ENCODE data around the gene GLRA1. TPM values are rescaled to one million over a fixed set of nuclear protein-coding genes. Genes with fewer than 3 reads are reported as not detected.
A peak's percentile ranks its signal among the peaks of the same experiment; 100 is the strongest.

The GLRA1 gene
- total and polyA plus RNA-seq, 3 experiments from 2014 or later, result not detected

DNA sequence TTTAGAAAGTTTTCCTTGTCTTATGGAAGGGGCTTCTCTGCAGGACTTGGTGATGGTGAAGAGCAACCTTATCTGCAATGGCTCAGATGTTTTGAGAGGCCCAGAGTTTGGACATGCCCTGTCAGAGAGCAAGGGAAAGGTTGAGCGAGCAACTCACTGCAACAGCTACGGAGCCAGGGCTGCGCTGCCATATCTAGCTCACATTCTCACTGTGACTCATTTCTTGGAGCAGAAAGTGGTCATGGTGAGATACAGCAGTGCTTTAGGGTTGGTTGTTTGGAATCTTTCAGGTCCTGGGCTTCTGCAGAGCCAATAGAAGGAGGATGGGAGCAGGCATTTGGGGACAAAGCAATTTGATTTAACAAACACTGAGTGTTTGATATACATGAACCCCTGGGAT, 12.3 kb downstream of the GLRA1 start:
- Mint-ChIP-seq H3K36me3 (no peaks in the 10 kb centered on the region), H3K27me3 (peaks cover 3 to 12% of the 10 kb centered on the region in 2 donors), H3K4me1 (peaks cover 0 to 6% (median 6%) of the 10 kb centered on the region in 3 donors), H3K9me3 (no peaks in the 10 kb centered on the region), H3K27ac (no peak overlapping the region), H3K4me3 (no peak overlapping the region)
- Histone ChIP-seq H3K27ac (ENCODE audit: low read depth, low read length) (no peak overlapping the region), H3K9me3 (ENCODE audit: low read length) (no peaks in the 10 kb centered on the region), H3K4me1 (ENCODE audit: insufficient read depth, low read length) (no peaks in the 10 kb centered on the region), H3K36me3 (ENCODE audit: insufficient read depth, low read length) (no peaks in the 10 kb centered on the region), H3K27me3 (ENCODE audit: insufficient read depth, low read length, poor library complexity, severe bottlenecking) (no peaks in the 10 kb centered on the region), H3K4me3 (ENCODE audit: low read length) (no peak overlapping the region)
- ChIA-PET POLR2A (no interaction called here), CTCF (no interaction called here)
- DNase-seq, result no peak

DNA sequence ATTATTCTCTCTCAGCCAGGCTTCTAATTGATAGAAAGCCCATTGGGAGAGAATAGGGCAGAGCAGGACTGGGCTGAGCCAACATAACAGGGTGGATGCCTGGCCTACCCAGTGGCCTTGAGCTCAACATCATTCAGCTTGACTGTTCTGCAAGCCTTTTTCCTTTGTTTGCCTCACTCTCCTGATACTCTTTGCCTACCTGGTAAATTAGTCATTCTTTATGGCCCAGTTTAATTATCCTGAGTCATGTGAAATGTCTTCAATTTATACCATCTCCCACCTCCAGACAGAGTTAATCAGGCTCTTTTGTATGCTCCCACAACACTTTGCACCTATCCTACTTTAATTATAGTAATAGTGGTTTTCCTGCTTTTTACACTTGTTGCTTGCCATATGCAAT, 13.6 kb downstream of the GLRA1 start:
- Histone ChIP-seq H3K27me3 (ENCODE audit: insufficient read depth, low read length, poor library complexity, severe bottlenecking) (no peaks in the 10 kb centered on the region), H3K4me3 (ENCODE audit: low read length) (no peak overlapping the region), H3K27ac (ENCODE audit: low read depth, low read length) (no peak overlapping the region), H3K4me1 (ENCODE audit: insufficient read depth, low read length) (no peaks in the 10 kb centered on the region), H3K36me3 (ENCODE audit: insufficient read depth, low read length) (no peaks in the 10 kb centered on the region), H3K9me3 (ENCODE audit: low read length) (no peaks in the 10 kb centered on the region)
- ChIA-PET CTCF (no interaction called here), POLR2A (no interaction called here)
- Mint-ChIP-seq H3K27ac (no peak overlapping the region), H3K27me3 (peaks cover 3 to 9% of the 10 kb centered on the region in 2 donors), H3K4me3 (no peak overlapping the region), H3K9me3 (no peaks in the 10 kb centered on the region), H3K4me1 (peaks cover 0 to 6% (median 6%) of the 10 kb centered on the region in 3 donors), H3K36me3 (no peaks in the 10 kb centered on the region)
- DNase-seq, result no peak

DNA sequence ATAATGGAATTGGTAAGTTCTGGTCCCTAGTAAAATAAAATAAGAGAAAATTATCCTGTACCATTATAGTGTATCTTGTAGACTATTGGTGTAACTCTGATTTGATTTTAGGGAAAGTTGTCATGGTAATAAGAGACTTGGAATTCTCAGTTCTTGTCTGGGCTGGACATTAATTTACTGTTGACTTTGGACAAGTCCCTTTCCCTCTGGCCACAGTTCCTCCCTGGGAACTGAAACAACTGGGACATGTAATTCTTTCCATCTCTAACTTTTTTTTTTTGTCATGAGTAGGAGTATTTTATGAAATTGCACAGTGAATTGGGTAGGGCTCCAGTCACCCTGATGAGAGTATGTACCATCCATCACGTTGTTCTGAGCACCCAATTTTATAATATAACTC, 15.0 kb downstream of the GLRA1 start:
- H3K4me1 Mint-ChIP-seq, result peaks cover 0 to 6% (median 6%) of the 10 kb centered on the region in 3 donors
- H3K27me3 Mint-ChIP-seq, result peaks cover 3 to 13% of the 10 kb centered on the region in 2 donors
- Histone ChIP-seq H3K27ac (ENCODE audit: low read depth, low read length) (no peak overlapping the region), H3K4me3 (ENCODE audit: low read length) (no peak overlapping the region), H3K27me3 (ENCODE audit: insufficient read depth, low read length, poor library complexity, severe bottlenecking) (no peaks in the 10 kb centered on the region), H3K36me3 (ENCODE audit: insufficient read depth, low read length) (no peaks in the 10 kb centered on the region), H3K9me3 (ENCODE audit: low read length) (no peaks in the 10 kb centered on the region), H3K4me1 (ENCODE audit: insufficient read depth, low read length) (no peaks in the 10 kb centered on the region)
- no peak overlapping the region for H3K4me3 Mint-ChIP-seq
- CTCF ChIA-PET, result no interaction called here
- no peaks in the 10 kb centered on the region for H3K36me3 Mint-ChIP-seq
- no peaks in the 10 kb centered on the region for H3K9me3 Mint-ChIP-seq
- no peak for DNase-seq
- H3K27ac Mint-ChIP-seq, result no peak overlapping the region
- POLR2A ChIA-PET, result no interaction called here

DNA sequence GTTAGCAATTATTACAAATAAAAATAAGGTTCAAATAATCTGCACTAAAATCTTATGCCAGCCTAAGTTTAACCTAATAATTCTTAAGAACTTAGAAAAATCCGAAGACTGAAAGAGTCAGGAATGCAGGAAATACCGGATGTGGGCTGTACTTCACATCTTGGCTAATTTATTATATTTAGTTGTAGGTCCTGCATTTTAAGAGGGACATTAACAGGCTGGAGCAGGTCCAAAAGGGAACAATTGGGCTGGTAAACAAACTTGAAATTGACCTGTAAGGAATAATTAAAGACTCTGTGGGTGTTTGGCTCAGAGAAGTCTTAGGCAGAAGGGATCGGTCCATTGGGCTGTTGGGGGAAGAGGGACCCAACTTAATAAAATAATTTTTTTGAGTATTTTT, 18.4 kb downstream of the GLRA1 start:
- no peak overlapping the region for H3K27ac Mint-ChIP-seq
- H3K27me3 ChIP-seq (ENCODE audit: insufficient read depth, low read length, poor library complexity, severe bottlenecking), result no peaks in the 10 kb centered on the region
- ChIA-PET POLR2A (no interaction called here), CTCF (no interaction called here)
- no peak overlapping the region for H3K4me3 ChIP-seq (ENCODE audit: low read length)
- H3K36me3 Mint-ChIP-seq, result peaks cover 0 to 2% (median 0%) of the 10 kb centered on the region in 3 donors
- no peak overlapping the region for H3K4me3 Mint-ChIP-seq
- H3K9me3 Mint-ChIP-seq, result no peaks in the 10 kb centered on the region
- H3K36me3 ChIP-seq (ENCODE audit: insufficient read depth, low read length), result no peaks in the 10 kb centered on the region
- no peaks in the 10 kb centered on the region for H3K9me3 ChIP-seq (ENCODE audit: low read length)
- no peak for DNase-seq
- H3K4me1 Mint-ChIP-seq, result no peaks in the 10 kb centered on the region
- H3K27me3 Mint-ChIP-seq, result peaks cover 0 to 27% of the 10 kb centered on the region in 2 donors
- H3K4me1 ChIP-seq (ENCODE audit: insufficient read depth, low read length), result no peaks in the 10 kb centered on the region
- H3K27ac ChIP-seq (ENCODE audit: low read depth, low read length), result no peak overlapping the region

DNA sequence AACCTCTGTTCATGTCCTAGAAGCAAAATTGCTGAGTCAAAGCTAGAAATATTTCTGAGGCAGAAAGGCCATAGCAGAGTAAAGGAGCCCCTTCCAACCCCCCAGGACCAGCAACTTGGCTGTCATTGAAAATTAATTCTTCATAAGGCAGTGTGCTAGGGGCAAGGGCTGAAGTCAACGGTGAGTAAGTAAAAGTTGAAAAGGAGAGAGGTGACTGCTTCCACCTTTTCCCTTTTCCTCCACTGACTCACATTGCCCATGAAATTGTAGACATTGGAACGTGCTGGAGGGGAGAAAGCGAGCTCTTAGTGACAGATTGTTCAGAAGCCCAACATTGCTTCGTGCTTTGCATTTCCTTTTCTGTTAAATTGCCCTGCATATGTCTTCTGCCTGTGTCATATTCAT, 19.1 kb downstream of the GLRA1 start:
- Mint-ChIP-seq H3K9me3 (no peaks in the 10 kb centered on the region), H3K4me1 (no peaks in the 10 kb centered on the region), H3K36me3 (peaks cover 0 to 2% (median 2%) of the 10 kb centered on the region in 3 donors), H3K27me3 (peaks cover 2 to 34% of the 10 kb centered on the region in 2 donors), H3K4me3 (no peak overlapping the region), H3K27ac (no peak overlapping the region)
- H3K9me3 ChIP-seq (ENCODE audit: low read length), result no peaks in the 10 kb centered on the region
- ChIA-PET POLR2A (no interaction called here), CTCF (no interaction called here)
- H3K4me1 ChIP-seq (ENCODE audit: insufficient read depth, low read length), result no peaks in the 10 kb centered on the region
- no peak for DNase-seq
- H3K27me3 ChIP-seq (ENCODE audit: insufficient read depth, low read length, poor library complexity, severe bottlenecking), result no peaks in the 10 kb centered on the region
- no peak overlapping the region for H3K27ac ChIP-seq (ENCODE audit: low read depth, low read length)
- no peaks in the 10 kb centered on the region for H3K36me3 ChIP-seq (ENCODE audit: insufficient read depth, low read length)
- H3K4me3 ChIP-seq (ENCODE audit: low read length), result no peak overlapping the region

DNA sequence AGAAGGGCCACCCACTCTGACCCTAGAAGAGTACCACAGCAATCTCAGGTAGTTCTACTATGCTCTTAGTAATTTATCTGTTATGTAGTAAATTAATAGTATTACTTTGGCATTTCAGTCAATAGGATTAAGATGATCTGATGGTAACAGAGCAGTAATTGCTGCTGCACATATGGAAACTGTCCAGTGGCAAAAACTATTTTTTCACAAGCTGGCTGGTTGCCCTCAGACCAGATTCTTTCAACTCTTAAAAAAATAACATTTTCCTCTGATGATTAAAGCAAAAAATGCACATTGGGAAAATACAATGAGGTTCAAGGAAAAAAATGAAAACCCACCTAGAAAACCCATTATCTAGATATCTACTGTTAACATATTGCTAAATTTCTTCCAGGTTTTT, 19.7 kb downstream of the GLRA1 start:
- H3K4me1 Mint-ChIP-seq, result no peaks in the 10 kb centered on the region
- CTCF ChIA-PET, result no interaction called here

DNA sequence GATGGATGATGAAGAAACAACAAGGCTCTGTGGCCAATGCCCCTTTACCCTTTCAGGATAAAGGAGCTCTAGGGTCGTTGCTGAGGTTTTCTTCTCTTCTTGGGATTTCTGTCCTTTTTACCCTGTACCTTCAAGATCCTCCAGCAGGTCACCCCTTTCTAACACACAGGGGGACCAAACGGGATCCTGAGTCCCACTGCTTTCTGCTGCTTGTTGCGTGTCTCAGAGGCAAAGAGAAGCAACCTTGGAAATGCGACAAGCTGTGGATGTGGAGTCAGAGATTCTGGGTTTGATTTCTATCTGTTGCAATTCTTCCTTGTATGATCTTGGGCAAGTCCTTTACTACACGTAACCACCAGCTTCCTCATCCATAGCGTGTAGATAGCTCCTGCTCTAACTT, 20.5 kb downstream of the GLRA1 start:
- H3K27ac ChIP-seq (ENCODE audit: low read depth, low read length), result no peak overlapping the region
- H3K27ac Mint-ChIP-seq, result peak overlapping the region in 1 of 8 donors; percentile 38
- CTCF ChIA-PET, result no interaction called here
- no peak overlapping the region for H3K4me3 Mint-ChIP-seq
- peaks cover 4 to 45% of the 10 kb centered on the region in 2 donors for H3K27me3 Mint-ChIP-seq
- H3K4me1 Mint-ChIP-seq, result no peaks in the 10 kb centered on the region
- H3K4me1 ChIP-seq (ENCODE audit: insufficient read depth, low read length), result no peaks in the 10 kb centered on the region
- no peak for DNase-seq
- H3K9me3 ChIP-seq (ENCODE audit: low read length), result no peaks in the 10 kb centered on the region
- POLR2A ChIA-PET, result no interaction called here
- H3K27me3 ChIP-seq (ENCODE audit: insufficient read depth, low read length, poor library complexity, severe bottlenecking), result no peaks in the 10 kb centered on the region
- H3K4me3 ChIP-seq (ENCODE audit: low read length), result no peak overlapping the region
- H3K36me3 ChIP-seq (ENCODE audit: insufficient read depth, low read length), result no peaks in the 10 kb centered on the region
- no peaks in the 10 kb centered on the region for H3K9me3 Mint-ChIP-seq
- H3K36me3 Mint-ChIP-seq, result peaks cover 0 to 6% (median 2%) of the 10 kb centered on the region in 3 donors

More for the DNA sequence above, 19.7 kb downstream of the GLRA1 start:
- peaks cover 0 to 6% (median 2%) of the 10 kb centered on the region in 3 donors for H3K36me3 Mint-ChIP-seq
- H3K9me3 Mint-ChIP-seq, result no peaks in the 10 kb centered on the region
- H3K36me3 ChIP-seq (ENCODE audit: insufficient read depth, low read length), result no peaks in the 10 kb centered on the region
- H3K27me3 Mint-ChIP-seq, result peaks cover 2 to 39% of the 10 kb centered on the region in 2 donors
- DNase-seq, result no peak
- H3K4me3 ChIP-seq (ENCODE audit: low read length), result no peak overlapping the region
- H3K9me3 ChIP-seq (ENCODE audit: low read length), result no peaks in the 10 kb centered on the region
- no peaks in the 10 kb centered on the region for H3K27me3 ChIP-seq (ENCODE audit: insufficient read depth, low read length, poor library complexity, severe bottlenecking)
- no peaks in the 10 kb centered on the region for H3K4me1 ChIP-seq (ENCODE audit: insufficient read depth, low read length)
- no peak overlapping the region for H3K27ac Mint-ChIP-seq
- H3K27ac ChIP-seq (ENCODE audit: low read depth, low read length), result no peak overlapping the region
- POLR2A ChIA-PET, result no interaction called here
- H3K4me3 Mint-ChIP-seq, result no peak overlapping the region

DNA sequence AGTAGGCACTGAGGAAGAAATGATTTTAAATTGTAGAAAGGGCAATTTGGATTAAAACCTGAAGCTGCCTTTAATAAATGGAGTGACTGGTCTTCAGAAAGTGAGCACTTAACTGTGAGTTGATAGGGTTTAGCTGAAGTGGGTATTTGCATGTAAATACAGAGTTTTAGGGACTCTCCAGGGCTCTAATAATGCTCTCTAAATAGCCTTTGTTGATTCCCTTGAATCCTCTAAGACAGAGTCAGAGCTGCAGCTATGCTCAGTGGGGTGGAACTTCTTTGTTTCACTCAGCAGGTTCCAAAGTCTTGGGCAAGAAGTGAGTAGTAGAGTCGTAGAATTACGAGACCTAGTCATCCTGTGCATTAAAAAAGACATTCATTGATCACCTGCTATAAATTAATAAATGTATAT, 21.4 kb downstream of the GLRA1 start:
- H3K27ac ChIP-seq (ENCODE audit: low read depth, low read length), result no peak overlapping the region
- no peak for DNase-seq
- ChIA-PET CTCF (no interaction called here), POLR2A (no interaction called here)
- H3K27me3 ChIP-seq (ENCODE audit: insufficient read depth, low read length, poor library complexity, severe bottlenecking), result no peaks in the 10 kb centered on the region
- H3K9me3 ChIP-seq (ENCODE audit: low read length), result no peaks in the 10 kb centered on the region
- Mint-ChIP-seq H3K36me3 (peaks cover 0 to 6% (median 2%) of the 10 kb centered on the region in 3 donors), H3K27me3 (peaks cover 10 to 49% of the 10 kb centered on the region in 2 donors), H3K4me3 (no peak overlapping the region), H3K27ac (no peak overlapping the region), H3K9me3 (peaks cover 0 to 2% (median 0%) of the 10 kb centered on the region in 5 donors), H3K4me1 (no peaks in the 10 kb centered on the region)
- no peaks in the 10 kb centered on the region for H3K4me1 ChIP-seq (ENCODE audit: insufficient read depth, low read length)
- H3K4me3 ChIP-seq (ENCODE audit: low read length), result no peak overlapping the region
- no peaks in the 10 kb centered on the region for H3K36me3 ChIP-seq (ENCODE audit: insufficient read depth, low read length)

DNA sequence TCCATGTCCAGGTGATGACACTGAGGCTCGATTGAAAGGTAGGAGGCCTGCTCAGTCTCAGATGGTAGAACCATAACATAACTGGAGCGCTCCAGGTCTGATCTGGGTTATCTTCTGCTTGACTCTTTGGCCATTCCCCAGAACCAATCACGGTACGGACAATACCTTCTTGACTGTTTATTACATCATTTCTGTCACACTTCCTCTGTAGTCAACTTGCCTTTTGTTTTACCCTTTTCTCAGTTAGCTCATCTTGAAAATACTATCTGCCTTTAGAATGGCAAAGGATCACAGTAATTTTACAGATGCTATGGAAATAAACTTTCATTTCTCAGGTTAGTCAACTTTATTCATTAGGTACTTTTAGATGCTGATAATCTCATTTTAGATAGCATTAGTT, 22.4 kb downstream of the GLRA1 start:
- Histone ChIP-seq H3K36me3 (ENCODE audit: insufficient read depth, low read length) (no peaks in the 10 kb centered on the region), H3K9me3 (ENCODE audit: low read length) (no peaks in the 10 kb centered on the region), H3K4me1 (ENCODE audit: insufficient read depth, low read length) (no peaks in the 10 kb centered on the region), H3K27me3 (ENCODE audit: insufficient read depth, low read length, poor library complexity, severe bottlenecking) (no peaks in the 10 kb centered on the region), H3K27ac (ENCODE audit: low read depth, low read length) (no peak overlapping the region), H3K4me3 (ENCODE audit: low read length) (no peak overlapping the region)
- peaks cover 0 to 2% (median 0%) of the 10 kb centered on the region in 5 donors for H3K9me3 Mint-ChIP-seq
- H3K27ac Mint-ChIP-seq, result no peak overlapping the region
- DNase-seq, result no peak
- no peak overlapping the region for H3K4me3 Mint-ChIP-seq
- POLR2A ChIA-PET, result no interaction called here
- H3K27me3 Mint-ChIP-seq, result peaks cover 10 to 50% of the 10 kb centered on the region in 2 donors
- no peaks in the 10 kb centered on the region for H3K4me1 Mint-ChIP-seq
- H3K36me3 Mint-ChIP-seq, result peaks cover 0 to 6% (median 2%) of the 10 kb centered on the region in 3 donors
- CTCF ChIA-PET, result no interaction called here

Measured in CD8-positive, alpha-beta memory T cell (primary cell).